Fibroblast of skin of right quadriceps (primary cell): ENCODE measurements around the gene CDK8.

Experiments
- DNase-seq: peaks from one replicate; pipeline ENCODE4 v3.0.0-alpha.2; 2013

Gene CDK8

GRCh38 chr13:26400545-26400944 is 146.6 kb downstream of the CDK8 start:
- DNase-seq, result no peak

- DNase-seq, result no peak
These were observed 147.1 kb downstream of the CDK8 start for GRCh38 chr13:26401069-26401468.

- DNase-seq, result no peak
These were observed 147.7 kb downstream of the CDK8 start for GRCh38 chr13:26401578-26402021.

DNA sequence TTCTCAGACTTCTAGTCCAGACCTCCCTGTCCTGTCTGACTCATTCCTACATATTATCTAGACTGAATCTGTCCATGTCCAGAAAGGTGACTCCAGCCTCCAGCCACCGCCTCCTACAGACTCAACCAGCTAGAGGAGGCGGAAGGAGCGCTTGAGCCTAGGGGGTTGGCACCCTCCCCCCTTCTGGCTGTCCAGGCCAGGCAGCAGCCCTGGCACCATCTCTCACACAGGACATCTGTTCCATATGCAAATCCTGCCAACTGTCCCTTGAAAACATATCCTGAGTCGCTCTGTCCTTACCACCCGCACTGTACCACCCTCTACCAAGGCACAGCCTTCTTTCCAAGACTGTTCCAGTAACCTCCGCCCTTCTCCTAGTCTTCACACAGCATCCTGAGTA is 152.9 kb downstream of the CDK8 start:
- DNase-seq, result no peak

DNA sequence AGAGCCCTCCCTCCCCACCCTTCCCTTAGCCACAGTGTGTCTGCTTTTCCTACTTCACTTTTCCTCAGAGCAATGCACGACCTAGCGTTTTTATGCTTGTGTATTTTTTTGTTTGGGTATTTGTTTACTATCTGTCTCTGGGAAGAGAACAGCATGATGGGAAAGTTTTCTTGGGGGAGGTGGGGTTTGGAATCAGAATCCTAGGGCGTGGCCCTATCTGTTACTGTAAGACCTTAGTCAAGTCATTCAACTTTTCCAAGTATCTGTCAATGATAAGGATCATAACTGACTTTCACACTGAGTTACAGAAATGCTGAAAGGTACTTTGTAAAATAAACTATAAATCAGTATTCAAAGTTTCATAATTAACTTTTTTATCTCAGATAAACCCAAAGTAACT is 157.3 kb downstream of the CDK8 start:
- DNase-seq, result no peak

DNA sequence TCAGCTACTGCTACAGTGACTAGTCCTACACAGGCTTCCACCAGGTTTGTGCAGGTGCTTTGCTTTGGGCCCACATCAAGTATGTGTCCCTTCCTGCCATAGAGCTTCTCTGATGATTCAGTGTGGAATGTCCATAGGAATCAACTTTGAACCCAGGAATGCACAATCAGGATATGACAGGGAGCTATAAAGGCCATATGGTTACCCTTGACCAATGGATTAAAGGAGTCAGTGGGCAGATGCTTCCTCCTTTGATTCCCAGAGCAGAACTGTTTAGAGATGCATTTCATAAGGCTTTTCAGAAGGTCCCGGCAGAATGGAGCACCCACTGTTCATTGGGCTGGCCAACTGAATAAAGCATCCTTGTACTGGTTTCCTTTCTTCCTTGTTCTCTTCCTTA is 158.3 kb downstream of the CDK8 start:
- DNase-seq, result no peak

- DNase-seq, result no peak
These were observed 159.2 kb downstream of the CDK8 start for GRCh38 chr13:26412936-26413716.

GRCh38 chr13:26420282-26420960 is 166.5 kb downstream of the CDK8 start:
- no peak for DNase-seq

DNA sequence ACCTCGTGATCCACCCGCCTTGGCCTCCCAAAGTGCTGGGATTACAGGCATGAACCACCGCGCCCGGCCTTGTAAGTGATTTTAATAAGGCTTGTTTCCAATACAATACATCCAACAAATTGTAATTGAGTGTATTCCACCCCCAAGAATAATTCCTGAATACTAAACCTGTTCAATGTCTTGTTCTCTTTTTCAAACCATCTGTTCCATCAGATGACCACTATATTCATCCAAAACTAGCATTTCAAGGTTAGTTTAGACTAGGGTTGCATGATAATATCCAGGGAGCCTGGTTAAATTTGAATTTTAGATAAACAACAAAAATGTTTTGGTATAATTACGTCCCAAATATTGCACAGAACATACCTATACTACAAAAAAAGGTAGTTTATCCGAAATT is 168.1 kb downstream of the CDK8 start:
- no peak for DNase-seq

GRCh38 chr13:26423629-26424028 is 169.7 kb downstream of the CDK8 start:
- DNase-seq, result peak; percentile 3

GRCh38 chr13:26424181-26424580 is 170.3 kb downstream of the CDK8 start:
- DNase-seq, result no peak

- DNase-seq, result no peak
These were observed 171.8 kb downstream of the CDK8 start for GRCh38 chr13:26425443-26426358.

GRCh38 chr13:26433776-26434175 is 179.8 kb downstream of the CDK8 start:
- no peak for DNase-seq

GRCh38 chr13:26435171-26435570 is 181.2 kb downstream of the CDK8 start:
- no peak for DNase-seq

- DNase-seq, result no peak
These were observed 181.7 kb downstream of the CDK8 start for GRCh38 chr13:26435646-26436045.

- no peak for DNase-seq
These were observed 183.0 kb downstream of the CDK8 start for GRCh38 chr13:26436914-26437313.

DNA sequence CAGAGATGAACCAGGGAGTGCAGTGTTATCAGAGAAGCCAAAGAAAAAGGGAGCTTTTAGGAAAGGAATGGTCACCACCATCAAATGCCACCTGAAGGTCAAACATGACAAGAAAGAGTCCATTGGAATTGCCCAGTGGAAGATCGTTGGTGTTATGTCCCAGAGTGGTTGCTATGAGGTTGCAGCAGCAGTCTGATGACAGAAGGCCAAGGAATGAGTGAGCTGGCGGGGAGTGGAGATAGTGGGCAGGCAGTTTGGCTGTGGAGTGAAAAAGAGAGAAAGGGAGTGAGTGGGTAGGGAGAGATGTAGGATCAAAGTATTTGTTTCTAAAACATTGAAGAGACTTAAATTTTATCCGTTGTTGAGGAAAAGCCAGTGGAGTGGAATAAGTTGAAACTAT is 186.2 kb downstream of the CDK8 start:
- DNase-seq, result no peak

- DNase-seq, result no peak
These were observed 187.5 kb downstream of the CDK8 start for GRCh38 chr13:26441476-26441875.

GRCh38 chr13:26442541-26442940 is 188.6 kb downstream of the CDK8 start:
- DNase-seq, result peak; percentile 17

- DNase-seq, result no peak
These were observed 191.2 kb downstream of the CDK8 start for GRCh38 chr13:26445092-26445491.

GRCh38 chr13:26446751-26447150 is 192.8 kb downstream of the CDK8 start:
- no peak for DNase-seq

DNA sequence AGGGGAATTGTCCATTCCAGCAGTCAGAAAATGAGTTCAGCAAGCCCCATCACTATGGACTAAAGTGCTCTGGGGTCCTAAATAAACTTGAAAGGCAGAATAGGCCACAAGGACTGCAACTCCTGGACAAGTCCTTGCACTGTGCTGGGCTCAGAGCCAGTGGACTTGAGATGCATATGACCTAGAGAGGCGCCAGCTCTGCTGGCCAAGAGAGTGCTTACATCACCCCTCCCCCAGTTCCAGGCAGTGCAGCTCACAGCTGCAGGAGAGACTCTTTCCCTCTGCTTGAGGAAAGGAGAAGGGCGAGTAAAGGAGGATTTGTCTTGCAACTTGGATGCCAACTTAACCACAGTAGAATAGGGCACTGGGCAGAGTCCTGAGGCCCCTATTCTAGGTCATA is 194.1 kb downstream of the CDK8 start:
- no peak for DNase-seq

DNA sequence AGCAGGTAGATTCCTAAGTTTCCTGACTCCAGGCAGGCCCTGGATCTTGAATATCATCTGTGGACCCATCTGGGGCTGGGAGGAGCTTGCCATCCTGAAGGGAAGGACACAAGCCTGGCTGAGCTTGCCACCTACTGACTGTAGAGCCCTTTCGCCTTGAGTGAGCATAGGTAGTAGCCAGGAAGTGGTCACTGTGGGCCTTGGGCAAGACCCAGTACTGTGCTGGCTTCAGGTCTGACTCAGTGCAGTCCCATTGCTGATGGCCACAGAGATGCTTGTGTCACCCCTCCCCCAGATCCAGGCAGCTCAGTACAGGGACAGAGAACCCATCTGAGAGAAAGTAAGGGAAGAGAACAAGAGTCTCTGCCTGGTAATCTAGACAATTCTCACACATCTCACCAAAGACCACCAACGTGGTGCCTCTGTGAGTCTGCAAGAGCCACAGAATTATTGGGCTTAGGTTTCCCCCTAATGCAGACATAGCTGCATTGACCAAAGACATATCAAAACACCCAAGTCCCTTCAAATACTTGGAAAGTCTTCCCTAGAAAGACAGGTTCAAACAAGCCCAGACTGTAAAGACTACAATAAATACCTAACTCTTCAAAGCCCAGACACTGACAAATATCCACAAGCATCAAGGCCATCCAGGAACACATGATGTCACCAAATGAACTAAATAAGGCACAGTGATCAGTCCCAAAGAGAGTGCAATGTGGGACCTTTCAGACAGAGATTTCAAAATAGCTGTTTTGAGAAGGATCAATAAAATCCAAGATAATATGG is 195.3 kb downstream of the CDK8 start:
- no peak for DNase-seq
